K562 (cell line): ENCODE data around the gene CCDC186. TPM values are rescaled to one million over a fixed set of nuclear protein-coding genes. Genes with fewer than 3 reads are reported as not detected.

Experiments used
- ATAC-seq: fragments of 200-7000 bp; cut with Tn5 transposase; 3 replicates; pipeline ENCODE4 v1.9.1; 2020; ENCODE audit warnings: moderate library complexity
- BruUV-seq: library from RNA; stranded (reverse); fragments of 400-500 nt; replicated peaks from 2 replicates; lab custom pipeline; 2021; lab: Mats Ljungman, UMichigan
- CTCF ChIA-PET: fragments of 300-600 bp; formaldehyde crosslinking; extraction: SDS; loops from one replicate; lab custom pipeline; 2021; ENCODE audit warnings: low intra/inter-chr PET ratio; lab: Yijun Ruan, JAX
- POLR2A ChIA-PET: fragments of 300-600, 350-650 bp; sonication (Branson Sonifier 250); formaldehyde crosslinking; extraction: SDS; loops from one replicate; lab custom pipeline; 2021; ENCODE audit warnings: antibody characterized with exemption, inconsistent platforms; lab: Yijun Ruan, JAX
- DNase-seq, 4 experiments: peaks; one replicate each; pipeline versions ENCODE4 v3.0.0 to v3.0.0-alpha.2; 2011 to 2018; ENCODE audit warnings: low spot score in 3 of 4, mixed read lengths in 3 of 4; ENCODE audit errors: extremely low read depth in 1 of 4
- FAIRE-seq: peaks from 2 replicates; lab custom pipeline; 2011; peaks lifted over from hg19 to GRCh38; lab: Jason Lieb, UNC
- H2AFZ ChIP-seq: 2 replicates; pipeline ENCODE4 v1.6.0; 2011; ENCODE audit warnings: low read depth, low read length, control low read depth, inconsistent platforms
- H3K27ac ChIP-seq: fragments of 200-600 bp; 3 replicates; pipeline ENCODE4 v1.8.0; 2011; ENCODE audit warnings: low read depth, mild to moderate bottlenecking, control low read depth, inconsistent platforms, low read length, moderate library complexity, mixed read lengths; ENCODE audit errors: extremely low read depth
- H3K27me3 ChIP-seq, 2 experiments: fragments of 300-600 bp in 1 of 2; 2 replicates in 1 of 2; 3 replicates in 1 of 2; pipeline versions ENCODE4 v1.6.0 to v1.8.0; 2011; ENCODE audit warnings: inconsistent platforms in 2 of 2, low read length in 2 of 2, mild to moderate bottlenecking in 1 of 2, mixed read lengths in 1 of 2, moderate library complexity in 1 of 2; ENCODE audit not compliant: control insufficient read depth in 2 of 2, insufficient read depth in 2 of 2
- H3K36me3 ChIP-seq: fragments of 300-600 bp; 3 replicates; pipeline ENCODE4 v1.8.0; 2011; ENCODE audit warnings: mild to moderate bottlenecking, low read length, inconsistent platforms; ENCODE audit not compliant: control insufficient read depth, insufficient read depth
- H3K4me1 ChIP-seq, 2 experiments: fragments of 200-600 bp in 1 of 2; replicated peaks in 1 of 2; 2 replicates in 1 of 2; 3 replicates in 1 of 2; pipeline versions ENCODE4 v1.5.1 to v1.8.0; 2011; ENCODE audit warnings: inconsistent platforms in 2 of 2, low read length in 2 of 2, mild to moderate bottlenecking in 1 of 2, mixed read lengths in 1 of 2, moderate library complexity in 1 of 2; ENCODE audit not compliant: control insufficient read depth in 2 of 2, insufficient read depth in 2 of 2
- H3K4me2 ChIP-seq: 2 replicates; pipeline ENCODE4 v1.6.1; 2011; ENCODE audit warnings: low read length, control low read depth, inconsistent platforms, mixed read lengths; ENCODE audit not compliant: insufficient read depth
- H3K4me3 ChIP-seq: fragments of 200-600 bp; sonication (generic), shearing (Covaris generic); 2 replicates; pipeline ENCODE4 v1.5.1; 2016; ENCODE audit warnings: control low read depth, inconsistent platforms
- H3K79me2 ChIP-seq: fragments of 200-600 bp; 3 replicates; pipeline ENCODE4 v1.8.0; 2011; ENCODE audit warnings: low read length, inconsistent platforms; ENCODE audit not compliant: control insufficient read depth, insufficient read depth
- H3K9ac ChIP-seq, 2 experiments: 2 replicates each; pipeline versions ENCODE4 v1.6.0 to v1.6.1; 2011; ENCODE audit warnings: low read depth in 2 of 2, low read length in 2 of 2, control low read depth in 1 of 2, inconsistent platforms in 1 of 2, mild to moderate bottlenecking in 1 of 2, mixed read lengths in 1 of 2; ENCODE audit not compliant: insufficient read depth in 1 of 2
- H3K9me1 ChIP-seq: one replicate; pipeline ENCODE4 v1.6.0; 2011; ENCODE audit warnings: inconsistent platforms, mild to moderate bottlenecking, low read length, moderate library complexity; ENCODE audit not compliant: control insufficient read depth, insufficient read depth
- H3K9me3 ChIP-seq: replicated peaks from 2 replicates; pipeline ENCODE4 v1.5.1; 2011; ENCODE audit warnings: low read depth, low read length, inconsistent platforms; ENCODE audit not compliant: control insufficient read depth, insufficient read depth
- H4K20me1 ChIP-seq: replicated peaks from 2 replicates; pipeline ENCODE4 v1.6.1; 2011; ENCODE audit warnings: low read length, inconsistent platforms, mixed read lengths; ENCODE audit not compliant: control insufficient read depth, insufficient read depth
- CBX3 ChIP-seq, 2 experiments: IDR thresholded peaks; 1 replicate in 1 of 2; 2 replicates in 1 of 2; pipeline ENCODE4 v1.6.1; 2012; ENCODE audit warnings: inconsistent platforms in 2 of 2, low read length in 2 of 2, borderline replicate concordance in 1 of 2, control low read depth in 1 of 2
- E2F3 ChIP-seq: fragments of 250-450 bp; sonication (Bioruptor Pico); IDR thresholded peaks from 2 replicates; pipeline ENCODE4 v1.4.0; 2020; ENCODE audit warnings: mild to moderate bottlenecking
- GTF2A2 ChIP-seq: IDR thresholded peaks from 2 replicates; pipeline ENCODE4 v1.6.1; 2016; ENCODE audit warnings: mild to moderate bottlenecking, missing genetic modification characterization, missing compliant biosample characterization
- KLF6 ChIP-seq: fragments of 250-450 bp; sonication (Bioruptor Pico); IDR thresholded peaks from 2 replicates; pipeline ENCODE4 v1.4.0; 2020; ENCODE audit warnings: mild to moderate bottlenecking, moderate library complexity, borderline replicate concordance
- MED1 ChIP-seq: sonication (generic); formaldehyde crosslinking; IDR thresholded peaks from 2 replicates; pipeline ENCODE4 v1.8.1; 2023; ENCODE audit warnings: missing genetic modification reagents, borderline replicate concordance
- POU5F1 ChIP-seq: fragments of 150-350 bp; IDR thresholded peaks from 2 replicates; pipeline ENCODE4 v1.6.1; 2014; ENCODE audit warnings: borderline replicate concordance, low read length, low read depth, mild to moderate bottlenecking; ENCODE audit not compliant: partially characterized antibody
- RFX1 ChIP-seq: fragments of 450-650 bp; IDR thresholded peaks from 2 replicates; pipeline ENCODE4 v1.6.1; 2016; ENCODE audit warnings: mild to moderate bottlenecking, moderate library complexity
- SMAD1 ChIP-seq: fragments of 150-350 bp; IDR thresholded peaks from 2 replicates; pipeline ENCODE4 v1.6.1; 2014; ENCODE audit warnings: low read length, low read depth; ENCODE audit not compliant: partially characterized antibody
- TAF1 ChIP-seq: IDR thresholded peaks from 2 replicates; pipeline ENCODE4 v1.6.1; 2011; ENCODE audit warnings: mild to moderate bottlenecking, low read length, moderate library complexity; ENCODE audit not compliant: insufficient read depth, control insufficient read depth, severe bottlenecking; ENCODE audit errors: extremely low read depth
- TGIF2 ChIP-seq: sonication (generic); formaldehyde crosslinking; IDR thresholded peaks from 2 replicates; pipeline ENCODE4 v1.8.1; 2022; ENCODE audit warnings: mild to moderate bottlenecking, missing genetic modification reagents, moderate library complexity
- ZNF24 ChIP-seq: fragments of 450-650 bp; IDR thresholded peaks from 2 replicates; pipeline ENCODE4 v1.6.1; 2016
- ZNF444 ChIP-seq: fragments of 250-450 bp; sonication (Bioruptor Pico); IDR thresholded peaks from 2 replicates; pipeline ENCODE4 v1.4.0; 2020; ENCODE audit warnings: mild to moderate bottlenecking, moderate library complexity
- ZNF551 ChIP-seq: fragments of 250-450 bp; sonication (Bioruptor Pico); IDR thresholded peaks from 2 replicates; pipeline ENCODE4 v1.5.0; 2021; ENCODE audit warnings: mild to moderate bottlenecking, moderate library complexity
- ZNF766 ChIP-seq: fragments of 200-800 bp; sonication (Bioruptor generic); conservative IDR thresholded peaks from 2 replicates; pipeline ENCODE4 v1.6.1; 2016; ENCODE audit warnings: missing genetic modification characterization, missing compliant biosample characterization
- WGBS: fragments of 100-300 bp; shearing (Covaris generic); methylation state at CpG from one replicate; pipeline ENCODE4 v1.1.6; 2016; ENCODE audit warnings: low coverage, mixed read lengths; ENCODE audit not compliant: insufficient coverage; ENCODE audit errors: missing lambda C conversion rate; 5-methylcytosine and 5-hydroxymethylcytosine counted together
- in situ Hi-C: fragments of 300-500 bp; cut with MboI; formaldehyde crosslinking; loops from 4 replicates; pipeline ENCODE4 v1.15.0; 2018; ENCODE audit warnings: inconsistent platforms, mixed read lengths
- intact Hi-C: fragments of 100-400 bp; cut with micrococcal nuclease; formaldehyde crosslinking; loops from 2 replicates; pipeline ENCODE4 v1.14.2; 2022
- polyA plus RNA-seq, 8 experiments: library from polyadenylated mRNA; depleted of rRNA in 4 of 8; stranded (reverse) in 5 of 8; unstranded in 3 of 8; fragments of >200 nt; fragmentation: Nextera tagmentation in 2 of 8; fragmentation: Illumina TruSeq in 1 of 8; extraction: Ambion mirVana in 2 of 8; extraction: Trizol in 1 of 8; gene quantifications; 2 replicates each; pipeline versions ENCODE4 v1.2.1 to v1.2.3, GENCODE V29; 2011 to 2014; ENCODE audit warnings: inconsistent platforms in 1 of 8, missing spikeins in 1 of 8
- total RNA-seq, 7 experiments: library from RNA; depleted of rRNA in 6 of 7; stranded (reverse); fragments of >200 nt in 6 of 7; fragmentation: Illumina TruSeq in 2 of 7; extraction: Trizol in 2 of 7; gene quantifications; 2 replicates each; pipeline versions ENCODE4 v1.2.1 to v1.2.3, GENCODE V29; 2011 to 2021; ENCODE audit warnings: low replicate concordance in 1 of 7
- TF ChIP-seq, protein P1 (sequence below): sonication (generic); formaldehyde crosslinking; IDR thresholded peaks from 2 replicates; pipeline ENCODE4 v1.9.0; 2022; ENCODE audit warnings: mild to moderate bottlenecking, missing genetic modification reagents
- TF ChIP-seq, protein P2 (sequence below), 2 experiments: fragments of 450-650 bp in 1 of 2; sonication (generic) in 1 of 2; formaldehyde crosslinking in 1 of 2; IDR thresholded peaks in 1 of 2; conservative IDR thresholded peaks in 1 of 2; 2 replicates each; pipeline versions ENCODE4 v1.6.1 to v1.8.1; 2016 to 2023; ENCODE audit warnings: mild to moderate bottlenecking in 2 of 2, moderate library complexity in 2 of 2, inconsistent platforms in 1 of 2, missing genetic modification reagents in 1 of 2

Gene CCDC186
- total and polyA plus RNA-seq, 9 of the 15 experiments (the other 6 are each of a cell fraction or from before 2014, with no cell fraction given): 2.0 to 7.5 (median 4.7) TPM

DNA sequence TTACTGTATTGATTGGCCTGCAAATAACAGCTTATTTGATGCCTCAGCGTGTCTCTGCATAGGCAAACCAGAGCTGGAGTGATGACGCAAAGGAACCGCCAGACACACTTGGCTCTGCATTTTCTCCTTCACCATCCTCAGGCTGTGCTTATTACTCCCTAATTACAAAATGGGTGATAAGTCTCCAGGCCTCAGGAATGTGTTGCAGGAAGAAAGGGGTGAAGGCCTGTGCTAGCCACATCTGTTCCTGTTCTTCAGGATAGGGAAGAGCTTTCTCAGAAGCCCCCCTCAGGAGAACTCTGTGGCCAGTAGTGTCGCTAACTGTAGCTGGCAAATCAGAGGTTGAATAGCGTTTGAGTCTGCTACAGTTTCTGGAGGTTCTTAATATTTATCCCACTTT is 10.3 kb upstream of the CCDC186 start (continued):
- TF ChIP-seq ZNF551 (CRISPR knock-in tag): no peak
- TF ChIP-seq ZNF24: no peak
- TF ChIP-seq RFX1: no peak
- TF ChIP-seq, protein P1, sequence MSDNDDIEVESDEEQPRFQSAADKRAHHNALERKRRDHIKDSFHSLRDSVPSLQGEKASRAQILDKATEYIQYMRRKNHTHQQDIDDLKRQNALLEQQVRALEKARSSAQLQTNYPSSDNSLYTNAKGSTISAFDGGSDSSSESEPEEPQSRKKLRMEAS (CRISPR knock-in tag): no peak
- TF ChIP-seq KLF6 (CRISPR knock-in tag): no peak

- Histone ChIP-seq H3K27me3 (peaks cover 4 to 9% of the 10 kb centered on the region in 2 experiments; a peak in 4 of 5 replicates), H3K27ac (no peak overlapping the region), H3K4me3 (no peak overlapping the region), H3K9me3 (no peaks in the 10 kb centered on the region), H3K9me1 (no peaks in the 10 kb centered on the region), H2AFZ (no peak overlapping the region), H3K4me1 (no peaks in the 10 kb centered on the region), H4K20me1 (no peaks in the 10 kb centered on the region), H3K36me3 (no peaks in the 10 kb centered on the region), H3K79me2 (no peaks in the 10 kb centered on the region), H3K4me2 (no peak overlapping the region), H3K9ac (no peak overlapping the region)
- no peak for FAIRE-seq
- no TSS peak for BruUV-seq
- intact Hi-C loops: no loop called here
- ChIA-PET POLR2A (interaction anchor here (0.7 kb wide), 1 partner anchor 297 kb away, joined by 3 read pairs; no protein-coding TSS in a partner anchor), CTCF (no interaction called here)
- no peak for DNase-seq
- in situ Hi-C loops: no loop called here
- ATAC-seq: no peak
- TF ChIP-seq MED1 (CRISPR knock-in tag): no peak
- no peak for TF ChIP-seq ZNF444 (CRISPR knock-in tag)
- no peak for TF ChIP-seq E2F3 (CRISPR knock-in tag)
- no peak for TF ChIP-seq ZNF766
- TF ChIP-seq SMAD1: no peak
- no peak for TF ChIP-seq CBX3 (IDR thresholded peaks at IDR 0.05; ENCODE audit: borderline replicate concordance in 1 of 2, low read length in 2 of 2)
- TF ChIP-seq POU5F1: no peak
- TF ChIP-seq TAF1: no peak
- no peak for TF ChIP-seq TGIF2 (CRISPR knock-in tag)
- TF ChIP-seq, protein P2, sequence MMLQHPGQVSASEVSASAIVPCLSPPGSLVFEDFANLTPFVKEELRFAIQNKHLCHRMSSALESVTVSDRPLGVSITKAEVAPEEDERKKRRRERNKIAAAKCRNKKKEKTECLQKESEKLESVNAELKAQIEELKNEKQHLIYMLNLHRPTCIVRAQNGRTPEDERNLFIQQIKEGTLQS (IDR thresholded peaks at IDR 0.05): no peak
- TF ChIP-seq, protein P2 (CRISPR knock-in tag; conservative IDR thresholded peaks at IDR 0.05): no peak
- TF ChIP-seq GTF2A2: no peak
- WGBS: 7% methylated on average over 5 of the region's 9 CpGs
Observed at GRCh38 chr10:114183563-114183962, 9.6 kb upstream of the CCDC186 start.
